Amniotic stem cell (primary cell): Measurements from ENCODE around the gene CDH4.

ENCODE experiments used
- DNase-seq: peaks from one replicate; lab custom pipeline; 2025; lab: John Stamatoyannopoulos, UW

Gene CDH4

GRCh38 chr20:61897401-61898295 lies 645.6 kb downstream of the CDH4 start:
- no peak for DNase-seq

- no peak for DNase-seq
These were observed 646.3 kb downstream of the CDH4 start for GRCh38 chr20:61898405-61898804.

- DNase-seq, result no peak
These were observed 648.2 kb downstream of the CDH4 start for GRCh38 chr20:61900011-61900944.

GRCh38 chr20:61900945-61901293 lies 648.9 kb downstream of the CDH4 start:
- DNase-seq, result no peak

GRCh38 chr20:61901392-61902220 lies 649.5 kb downstream of the CDH4 start:
- DNase-seq, result no peak

GRCh38 chr20:61902221-61902869 lies 650.3 kb downstream of the CDH4 start:
- no peak for DNase-seq

GRCh38 chr20:61903575-61904340 lies 651.7 kb downstream of the CDH4 start:
- no peak for DNase-seq

GRCh38 chr20:61904456-61904855 lies 652.4 kb downstream of the CDH4 start:
- no peak for DNase-seq

- no peak for DNase-seq
These were observed 653.9 kb downstream of the CDH4 start for GRCh38 chr20:61905781-61906523.

- DNase-seq, result no peak
These were observed 655.2 kb downstream of the CDH4 start for GRCh38 chr20:61907081-61907891.

GRCh38 chr20:61908057-61909026 lies 656.3 kb downstream of the CDH4 start:
- DNase-seq, result no peak

- no peak for DNase-seq
These were observed 657.0 kb downstream of the CDH4 start for GRCh38 chr20:61909028-61909427.

- no peak for DNase-seq
These were observed 657.8 kb downstream of the CDH4 start for GRCh38 chr20:61909821-61910220.

GRCh38 chr20:61911824-61912223 lies 659.8 kb downstream of the CDH4 start:
- DNase-seq, result no peak

- DNase-seq, result no peak
These were observed 660.8 kb downstream of the CDH4 start for GRCh38 chr20:61912665-61913422.

GRCh38 chr20:61913423-61914225 lies 661.6 kb downstream of the CDH4 start:
- DNase-seq, result no peak
